ENCODE measurements around the gene ST6GALNAC3.

The ST6GALNAC3 gene

DNA sequence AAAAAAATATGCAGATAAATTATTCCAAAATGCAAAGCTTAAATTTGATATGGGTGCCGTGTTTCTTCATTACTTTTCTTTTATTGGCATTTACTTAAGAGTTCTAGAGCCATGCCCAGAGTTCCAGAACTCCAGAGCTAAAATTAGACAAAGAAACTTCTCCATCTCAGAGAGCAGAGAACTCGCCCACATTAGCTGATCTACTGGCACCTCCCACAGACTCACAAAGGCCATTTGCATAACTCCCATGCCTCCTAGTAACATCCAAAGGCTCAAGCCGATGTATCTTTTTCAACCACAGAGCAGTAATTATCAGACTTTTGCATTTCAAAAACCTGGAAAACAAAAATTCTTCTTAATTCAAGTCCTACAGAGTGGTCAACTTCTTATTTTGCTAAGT is 468.9 kb downstream of the ST6GALNAC3 start:
- TF ChIP-seq, protein P1, sequence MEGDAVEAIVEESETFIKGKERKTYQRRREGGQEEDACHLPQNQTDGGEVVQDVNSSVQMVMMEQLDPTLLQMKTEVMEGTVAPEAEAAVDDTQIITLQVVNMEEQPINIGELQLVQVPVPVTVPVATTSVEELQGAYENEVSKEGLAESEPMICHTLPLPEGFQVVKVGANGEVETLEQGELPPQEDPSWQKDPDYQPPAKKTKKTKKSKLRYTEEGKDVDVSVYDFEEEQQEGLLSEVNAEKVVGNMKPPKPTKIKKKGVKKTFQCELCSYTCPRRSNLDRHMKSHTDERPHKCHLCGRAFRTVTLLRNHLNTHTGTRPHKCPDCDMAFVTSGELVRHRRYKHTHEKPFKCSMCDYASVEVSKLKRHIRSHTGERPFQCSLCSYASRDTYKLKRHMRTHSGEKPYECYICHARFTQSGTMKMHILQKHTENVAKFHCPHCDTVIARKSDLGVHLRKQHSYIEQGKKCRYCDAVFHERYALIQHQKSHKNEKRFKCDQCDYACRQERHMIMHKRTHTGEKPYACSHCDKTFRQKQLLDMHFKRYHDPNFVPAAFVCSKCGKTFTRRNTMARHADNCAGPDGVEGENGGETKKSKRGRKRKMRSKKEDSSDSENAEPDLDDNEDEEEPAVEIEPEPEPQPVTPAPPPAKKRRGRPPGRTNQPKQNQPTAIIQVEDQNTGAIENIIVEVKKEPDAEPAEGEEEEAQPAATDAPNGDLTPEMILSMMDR (IDR thresholded peaks at IDR 0.05; ENCODE audit: low read depth, low read length, missing control alignments), result no peak
- in situ Hi-C loops (cut with HindIII; ENCODE audit: low sequenced_read_pairs), result no loop called here
- H3K4me3 ChIP-seq (ENCODE audit: low read depth, low read length), result no peak overlapping the region
- no peak for DNase-seq (ENCODE audit: low read depth)

GRCh38 chr1:76546354-76546933 is 471.9 kb downstream of the ST6GALNAC3 start:
- DNase-seq (ENCODE audit: low read depth), result no peak
- TF ChIP-seq, protein P1 (IDR thresholded peaks at IDR 0.05; ENCODE audit: low read depth, low read length, missing control alignments), result no peak
- H3K4me3 ChIP-seq (ENCODE audit: low read depth, low read length), result no peak overlapping the region
- in situ Hi-C loops (cut with HindIII; ENCODE audit: low sequenced_read_pairs), result no loop called here

DNA sequence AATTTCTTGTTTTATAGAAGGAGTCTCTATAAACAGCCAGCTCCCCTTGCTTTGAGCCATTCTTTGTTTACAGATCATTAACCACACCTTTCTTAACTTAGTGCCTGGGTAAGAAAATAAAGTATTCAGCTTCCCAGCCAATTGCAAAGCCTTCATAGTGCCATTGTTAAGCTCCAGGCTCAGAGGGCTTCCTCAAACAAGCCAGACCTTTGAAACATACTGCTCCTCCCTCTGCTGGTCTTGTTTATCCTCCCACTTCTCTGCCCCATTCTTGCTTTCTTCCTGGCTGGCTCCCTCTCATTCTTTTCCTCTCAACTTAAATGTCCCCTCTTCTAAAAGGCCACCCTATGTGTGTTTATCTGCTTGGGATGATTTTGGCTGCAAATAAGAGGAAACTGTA is 473.4 kb downstream of the ST6GALNAC3 start:
- DNase-seq (ENCODE audit: low read depth), result no peak
- TF ChIP-seq, protein P1 (IDR thresholded peaks at IDR 0.05; ENCODE audit: low read depth, low read length, missing control alignments), result no peak
- in situ Hi-C loops (cut with HindIII; ENCODE audit: low sequenced_read_pairs), result no loop called here
- no peak overlapping the region for H3K4me3 ChIP-seq (ENCODE audit: low read depth, low read length)

GRCh38 chr1:76548513-76549100 is 474.1 kb downstream of the ST6GALNAC3 start:
- in situ Hi-C loops (cut with HindIII; ENCODE audit: low sequenced_read_pairs), result no loop called here
- DNase-seq (ENCODE audit: low read depth), result no peak
- H3K4me3 ChIP-seq (ENCODE audit: low read depth, low read length), result no peak overlapping the region
- TF ChIP-seq, protein P1 (IDR thresholded peaks at IDR 0.05; ENCODE audit: low read depth, low read length, missing control alignments), result no peak

DNA sequence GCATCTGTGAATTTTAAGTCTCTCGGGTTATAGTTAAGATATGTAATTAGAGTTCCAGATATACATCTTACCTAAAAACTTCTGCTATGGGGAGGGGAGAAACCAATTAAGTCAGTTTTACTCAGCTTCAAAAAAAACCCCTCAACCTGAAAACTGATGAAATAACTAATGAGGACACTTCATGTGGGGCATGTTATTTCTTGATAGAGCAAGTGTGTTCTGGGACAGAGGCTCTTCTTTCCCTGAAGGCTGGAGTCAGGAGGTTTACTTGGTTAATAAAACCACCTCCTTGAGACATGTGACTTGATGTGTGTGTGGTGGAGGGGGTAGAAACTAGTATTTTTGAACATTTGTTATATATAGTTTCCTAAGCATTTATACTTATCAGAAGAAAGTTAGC is 479.7 kb downstream of the ST6GALNAC3 start:
- TF ChIP-seq, protein P1 (IDR thresholded peaks at IDR 0.05; ENCODE audit: low read depth, low read length, missing control alignments), result no peak
- DNase-seq (ENCODE audit: low read depth), result no peak
- in situ Hi-C loops (cut with HindIII; ENCODE audit: low sequenced_read_pairs), result no loop called here
- H3K4me3 ChIP-seq (ENCODE audit: low read depth, low read length), result no peak overlapping the region

DNA sequence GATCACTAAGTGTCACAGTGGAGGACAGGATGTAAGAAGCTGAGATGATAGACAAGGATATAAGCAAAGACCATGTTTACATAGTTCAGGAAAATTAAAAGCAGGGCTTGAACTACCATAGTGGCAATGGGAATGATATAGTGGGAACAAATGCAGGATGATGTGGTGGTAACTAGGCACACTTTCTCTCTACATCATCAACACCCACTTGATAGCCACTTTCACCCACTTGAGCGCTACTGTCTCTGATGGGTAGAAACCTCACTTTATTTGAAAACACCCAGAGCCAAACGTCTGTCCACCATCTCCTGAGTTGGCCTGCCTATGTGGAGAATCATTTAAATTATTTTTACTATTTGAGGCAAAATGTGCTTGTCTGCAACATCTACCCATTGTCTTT is 487.7 kb downstream of the ST6GALNAC3 start:
- H3K4me3 ChIP-seq (ENCODE audit: low read depth, low read length), result no peak overlapping the region
- in situ Hi-C loops (cut with HindIII; ENCODE audit: low sequenced_read_pairs), result no loop called here
- TF ChIP-seq, protein P1 (IDR thresholded peaks at IDR 0.05; ENCODE audit: low read depth, low read length, missing control alignments), result no peak
- DNase-seq (ENCODE audit: low read depth), result no peak
